Measurements from ENCODE around the gene RUFY3.
"Not testable (repeated sequence)": the region's sequence is repeated elsewhere in the genome, so short reads cannot be mapped to it uniquely, and the experiment has no call there.

Gene RUFY3

DNA sequence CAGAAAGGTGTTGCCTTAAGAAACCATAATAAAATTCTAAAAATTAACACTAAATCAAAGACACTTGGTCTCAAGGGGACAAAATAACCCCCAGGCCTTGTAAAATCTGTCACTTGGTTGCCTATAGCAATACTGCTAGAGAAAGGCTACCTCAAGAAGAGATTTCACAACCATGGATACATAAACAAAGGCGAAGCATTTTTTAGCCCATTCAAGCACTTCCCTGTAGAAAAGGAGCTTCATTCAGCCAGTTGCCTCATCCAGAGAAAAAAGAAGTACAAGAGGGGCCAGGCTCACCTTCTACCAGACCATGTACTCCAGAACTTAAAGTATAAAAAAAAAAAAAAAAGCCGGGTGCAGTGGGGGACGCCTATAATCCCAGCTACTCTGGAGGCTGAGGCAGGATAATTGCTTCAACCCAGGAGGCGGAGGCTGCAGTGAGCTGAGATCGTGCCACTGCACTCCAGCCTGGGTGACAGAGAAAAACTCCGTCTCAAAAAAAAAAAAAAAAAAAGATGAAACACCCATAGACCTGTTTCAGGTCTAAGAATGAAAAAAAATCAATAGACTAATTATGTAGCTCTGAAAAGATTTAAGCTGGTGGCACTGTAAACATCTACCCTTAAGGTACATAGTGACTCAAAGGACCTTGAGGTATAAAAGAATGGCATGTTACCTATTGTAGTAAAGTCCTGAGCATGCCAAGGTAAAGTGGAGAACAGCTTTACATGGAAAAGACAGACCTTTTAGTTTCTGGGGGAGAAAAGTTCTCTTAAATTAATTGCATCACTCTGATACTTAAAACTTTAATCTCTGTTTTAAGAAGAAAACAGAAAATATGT, 18.0 kb downstream of the RUFY3 start:
- no peak for DNase-seq

- DNase-seq: no peak
Measured at GRCh38 chr4:70741867-70742658, 20.3 kb downstream of the RUFY3 start.

GRCh38 chr4:70743731-70744130, 22.0 kb downstream of the RUFY3 start:
- no peak for DNase-seq

DNA sequence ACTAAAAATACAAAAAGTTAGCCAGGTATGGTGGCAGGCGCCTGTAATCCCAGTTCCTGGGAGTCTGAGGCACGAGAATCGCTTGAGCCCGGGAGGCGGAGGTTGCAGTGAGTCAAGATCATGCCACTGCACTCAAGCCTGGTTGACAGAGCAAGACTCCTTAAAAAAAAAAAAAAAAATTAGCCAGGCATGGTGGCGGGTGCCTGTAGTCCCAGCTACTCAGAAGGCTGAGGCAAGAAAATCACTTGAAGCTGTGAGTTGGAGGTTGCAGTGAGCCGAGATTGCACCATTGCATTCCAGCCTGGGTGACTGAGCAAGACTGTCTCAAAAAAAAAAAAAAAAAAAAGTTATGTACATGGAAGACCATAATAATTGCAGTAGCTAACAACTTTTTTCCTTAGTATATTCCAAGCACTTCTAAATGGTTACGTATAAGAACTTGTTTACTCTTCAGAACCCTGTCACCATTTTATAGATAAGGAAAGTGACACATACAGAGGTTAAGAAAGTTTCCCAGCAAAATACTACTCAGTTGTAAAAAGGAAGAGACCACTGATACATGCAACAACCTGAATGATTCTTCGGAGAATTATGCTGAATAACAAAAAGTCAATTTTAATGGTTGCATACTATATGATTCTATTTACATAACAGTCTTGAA, 24.5 kb downstream of the RUFY3 start:
- DNase-seq: no peak

DNA sequence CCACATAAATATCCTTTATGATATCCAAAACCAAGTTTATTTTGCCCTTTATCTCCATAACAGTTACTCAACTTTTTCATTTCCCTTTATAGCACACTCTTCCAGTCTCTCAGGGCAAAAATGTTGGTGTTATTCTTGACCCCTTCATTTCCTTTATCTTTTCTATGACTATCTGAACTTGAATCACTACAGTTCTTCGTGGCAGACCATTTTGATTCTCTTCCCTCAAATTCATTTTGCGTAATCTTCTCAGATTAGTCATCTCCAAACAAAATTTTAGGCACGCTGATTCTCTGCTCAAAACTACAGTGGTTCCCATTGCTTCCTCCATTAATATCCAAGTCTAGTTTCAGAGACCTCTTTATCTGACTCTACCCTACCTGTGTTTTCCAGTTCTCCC, 26.1 kb downstream of the RUFY3 start:
- no peak for DNase-seq

DNA sequence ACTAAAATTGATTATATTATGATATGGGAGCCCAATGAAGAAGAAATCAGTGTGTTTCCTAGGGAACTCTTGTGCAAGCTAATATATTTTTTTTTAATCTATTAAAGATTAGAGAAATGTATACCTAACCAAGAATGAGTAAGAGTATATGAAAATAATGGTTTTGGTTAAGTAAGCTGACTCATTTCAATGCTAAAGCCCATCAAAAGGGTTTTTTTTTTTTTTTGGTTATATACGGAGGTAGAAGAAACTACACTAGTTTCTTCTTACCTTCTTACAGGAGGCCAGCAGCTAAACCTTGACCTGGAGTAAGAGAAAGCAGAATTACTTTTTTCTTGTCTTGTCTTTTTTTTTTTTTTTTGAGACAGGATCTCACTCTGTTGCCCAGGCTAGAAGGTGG, 27.5 kb downstream of the RUFY3 start:
- no peak for DNase-seq

DNA sequence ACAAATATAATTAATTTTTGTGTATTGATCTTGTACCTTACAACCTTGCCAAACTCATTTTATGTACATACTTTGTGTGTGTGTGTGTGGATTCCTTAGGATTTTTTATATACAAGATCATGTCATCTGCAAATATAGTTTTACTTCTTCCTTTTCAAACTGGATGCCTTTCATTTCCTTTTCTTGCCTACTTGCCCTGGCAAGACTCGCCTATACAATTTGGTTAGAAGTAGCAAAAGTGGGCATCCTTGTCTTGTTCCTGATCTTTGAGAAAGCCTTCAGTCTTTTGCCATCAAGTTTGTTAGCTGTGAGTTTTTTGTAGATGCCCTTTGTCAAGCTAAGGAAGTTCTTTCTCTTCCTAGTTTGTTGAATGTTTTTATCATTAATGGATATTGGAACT, 30.5 kb downstream of the RUFY3 start:
- DNase-seq: no peak

DNA sequence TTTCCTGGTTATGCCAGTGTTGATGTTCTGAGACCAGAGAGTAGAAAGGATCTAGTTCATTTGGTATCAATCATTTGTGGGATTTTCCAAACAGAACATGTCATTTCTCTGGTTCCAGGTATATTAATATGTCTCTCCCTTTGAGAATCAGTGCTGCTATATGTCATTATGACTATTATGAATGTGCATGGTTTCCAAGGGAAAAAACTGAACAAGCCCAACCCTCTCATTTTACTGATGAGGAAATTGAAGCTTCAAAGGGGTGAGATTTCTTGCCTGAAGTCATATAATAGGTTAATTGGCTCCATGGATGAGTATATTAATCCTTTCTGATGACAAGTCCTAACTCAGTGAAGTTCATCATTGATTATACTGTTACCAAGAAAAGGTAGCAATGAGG, 31.9 kb downstream of the RUFY3 start:
- DNase-seq: no peak

DNA sequence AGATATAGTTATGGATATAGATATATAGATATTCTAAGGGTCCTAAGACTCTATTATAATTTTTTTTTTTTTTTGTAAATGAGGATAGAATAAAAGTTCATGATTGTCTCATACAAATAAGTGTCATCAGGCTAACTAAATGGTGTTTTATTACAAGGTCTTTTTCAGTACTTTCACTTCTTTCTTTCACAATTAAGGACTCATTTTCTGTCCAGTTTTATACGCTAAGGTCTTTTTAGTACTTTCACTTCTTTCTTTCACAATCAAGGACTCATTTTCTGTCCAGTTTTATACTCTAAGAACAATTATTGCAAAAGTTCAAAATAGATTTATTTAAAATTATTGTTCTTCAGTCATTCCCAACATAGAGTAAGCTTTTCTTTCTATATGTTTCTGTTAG, 32.7 kb downstream of the RUFY3 start:
- no peak for DNase-seq

- no peak for DNase-seq
Measured at GRCh38 chr4:70754990-70755688, 33.4 kb downstream of the RUFY3 start.

- no peak for DNase-seq
Measured at GRCh38 chr4:70759126-70759525, 37.4 kb downstream of the RUFY3 start.

DNA sequence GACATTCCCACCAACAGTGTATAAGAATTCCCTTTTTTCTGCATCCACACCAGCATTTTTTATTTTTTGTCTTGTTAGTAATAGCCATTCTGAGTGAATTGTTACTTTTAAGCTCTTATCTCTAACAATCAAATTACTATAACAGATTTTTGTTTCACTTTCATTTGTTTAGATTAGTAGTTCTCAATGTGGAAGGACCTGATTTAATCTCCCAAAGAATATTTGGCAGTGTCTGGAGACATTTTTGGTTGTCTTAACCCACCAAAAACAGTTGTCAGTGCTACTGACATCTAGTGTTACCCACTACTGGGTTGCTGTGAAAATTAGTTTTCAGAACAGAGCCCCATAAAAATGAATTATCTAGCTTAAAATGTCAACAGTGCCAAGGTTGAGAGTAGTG, 37.9 kb downstream of the RUFY3 start:
- no peak for DNase-seq

DNA sequence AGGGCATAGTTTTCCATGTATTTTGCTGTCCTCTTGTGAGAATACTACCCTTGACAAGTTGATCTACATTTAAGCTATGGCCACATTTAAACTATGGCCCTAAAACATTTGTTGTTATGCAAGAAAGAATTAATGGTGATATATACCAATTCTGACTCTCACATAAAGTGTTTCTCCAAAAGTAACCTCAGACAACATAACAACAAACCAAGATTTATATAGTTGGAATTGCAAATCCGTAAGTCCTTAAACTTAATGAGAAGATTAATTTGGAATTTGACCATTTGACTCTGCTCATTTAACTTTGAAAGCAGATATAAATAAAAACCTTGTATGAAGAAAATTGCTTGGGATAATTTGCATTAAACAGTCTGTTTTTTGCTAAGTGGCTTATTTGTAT, 38.9 kb downstream of the RUFY3 start:
- DNase-seq: no peak

DNA sequence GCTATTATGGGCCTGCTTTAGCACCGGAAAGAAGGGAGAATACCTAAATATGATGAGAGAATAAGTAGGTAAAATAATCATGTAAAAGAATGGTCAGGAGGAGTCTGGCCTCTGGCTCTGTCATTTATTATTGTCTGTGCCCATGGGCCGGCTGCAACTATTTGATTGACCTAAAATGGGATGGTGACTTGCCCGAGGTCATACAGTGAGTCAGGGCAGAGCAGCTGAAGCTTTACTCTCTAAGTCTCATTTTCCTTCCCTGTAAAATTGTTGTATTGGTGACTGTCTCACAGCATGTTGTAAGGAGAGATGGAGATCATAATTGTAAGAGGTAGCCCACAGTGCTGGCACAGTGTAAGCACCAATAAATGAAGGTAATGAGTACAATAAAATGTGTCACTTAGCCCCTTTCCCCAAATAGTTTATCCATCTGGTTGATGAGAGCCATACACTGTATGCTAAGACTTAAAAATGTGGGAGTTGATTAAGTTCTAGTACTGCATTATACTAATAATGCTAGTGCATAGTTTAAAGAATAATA, 39.6 kb downstream of the RUFY3 start:
- no peak for DNase-seq

GRCh38 chr4:70765368-70765767, 43.6 kb downstream of the RUFY3 start:
- DNase-seq: no peak

- no peak for DNase-seq
Measured at GRCh38 chr4:70768301-70768948, 46.7 kb downstream of the RUFY3 start.

DNA sequence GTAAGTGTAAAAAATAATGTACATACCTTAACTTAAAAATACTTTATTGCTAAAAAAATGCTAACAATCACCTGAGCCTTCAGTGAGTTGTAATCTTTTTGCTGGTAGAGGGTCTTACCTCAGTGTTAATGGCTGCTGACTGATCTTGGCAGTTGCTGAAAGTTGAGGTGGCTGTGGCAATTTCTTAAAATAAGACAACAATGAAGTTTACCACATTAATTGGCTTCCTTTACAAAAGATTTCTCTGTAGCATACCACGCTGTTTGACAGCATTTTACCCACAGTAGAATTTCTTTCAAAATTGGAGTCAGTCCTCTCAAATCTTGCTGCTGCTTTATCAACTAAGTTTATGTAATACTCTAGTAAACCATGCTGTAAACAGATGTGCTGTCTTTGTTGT, 47.6 kb downstream of the RUFY3 start:
- not testable (repeated sequence) for DNase-seq

- no peak for DNase-seq
Measured at GRCh38 chr4:70772929-70773555, 51.3 kb downstream of the RUFY3 start.

DNA sequence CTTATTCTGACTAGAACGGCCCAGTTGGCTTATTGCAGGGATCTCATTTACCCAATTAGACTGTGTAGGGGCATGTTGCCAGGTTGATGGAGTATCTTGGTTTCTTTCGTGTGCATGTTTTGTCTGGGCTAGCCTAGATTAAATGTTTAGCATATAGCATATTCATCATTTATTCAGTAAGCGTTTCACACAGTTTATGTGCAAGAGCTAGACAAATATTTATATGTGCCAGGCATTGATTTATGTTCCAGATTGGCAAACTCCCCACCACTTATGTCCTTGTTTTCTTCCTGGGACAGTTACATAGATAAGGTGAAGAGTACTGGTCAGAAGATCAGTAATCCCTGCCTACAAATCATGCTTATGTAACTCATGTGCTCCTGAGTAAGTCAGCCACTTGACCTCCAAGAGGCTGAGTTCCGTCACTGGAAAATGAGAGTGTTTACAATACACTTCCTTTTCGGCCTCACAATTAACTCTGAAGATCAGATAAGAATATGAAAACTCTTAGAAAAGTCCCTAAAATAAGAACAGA, 57.2 kb downstream of the RUFY3 start:
- no peak for DNase-seq

DNA sequence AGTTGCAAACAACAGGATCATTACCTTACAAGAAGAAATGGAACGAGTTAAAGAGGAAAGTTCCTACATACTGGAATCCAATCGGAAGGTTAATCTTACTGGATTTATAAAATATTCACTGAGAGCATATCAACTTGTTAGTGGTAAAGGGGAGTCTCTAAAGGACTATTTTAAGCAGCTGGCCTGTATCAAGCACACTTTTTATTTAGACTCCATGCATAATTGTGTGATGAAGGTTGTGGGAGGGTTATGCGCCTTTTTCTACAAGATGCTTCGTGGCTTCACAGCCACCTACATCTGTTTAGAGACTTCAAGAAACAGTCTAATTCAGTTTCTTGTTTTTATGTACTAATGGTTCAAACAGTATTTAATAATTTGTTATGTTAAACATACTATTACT, 61.3 kb downstream of the RUFY3 start:
- DNase-seq: no peak

GRCh38 chr4:70787496-70787895, 65.7 kb downstream of the RUFY3 start:
- no peak for DNase-seq

DNA sequence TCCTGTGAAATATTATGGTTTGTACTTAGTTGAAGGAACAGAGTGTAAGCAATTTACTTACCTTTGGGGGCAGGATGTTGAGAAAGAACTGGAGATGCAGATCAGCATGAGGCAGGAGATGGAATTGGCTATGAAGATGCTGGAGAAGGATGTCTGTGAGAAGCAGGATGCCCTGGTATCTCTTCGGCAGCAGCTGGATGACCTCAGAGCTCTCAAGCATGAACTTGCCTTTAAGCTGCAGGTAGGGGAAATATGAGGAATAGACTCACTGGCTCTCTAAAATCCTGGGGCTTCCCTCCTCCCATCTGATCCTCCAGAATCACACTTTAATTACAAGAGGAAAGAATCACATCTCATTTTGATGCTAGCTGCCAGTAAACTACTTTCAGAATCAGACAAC, 67.0 kb downstream of the RUFY3 start:
- DNase-seq: no peak
